H1 (cell line): Measurements from ENCODE around the gene DDX56. TPM values are rescaled to one million over a fixed set of nuclear protein-coding genes. Genes with fewer than 3 reads are reported as not detected.

Source experiments
- CTCF ChIA-PET: fragments of 300-600 bp; sonication (Branson Sonifier 250); formaldehyde crosslinking; loops from one replicate; lab custom pipeline; 2021; ENCODE audit not compliant: partially characterized antibody; lab: Charles Lee
- POLR2A ChIA-PET: fragments of 300-600 bp; sonication (Branson Sonifier 250); formaldehyde crosslinking; loops from one replicate; lab custom pipeline; 2021; ENCODE audit warnings: inconsistent platforms; ENCODE audit not compliant: partially characterized antibody; lab: Charles Lee
- DNase-seq, 2 experiments: peaks; one replicate each; pipeline versions ENCODE4 v3.0.0 to v3.0.0-alpha.2; 2010 to 2022; ENCODE audit warnings: low spot score in 2 of 2, low read depth in 1 of 2, mixed read lengths in 1 of 2
- FAIRE-seq: peaks from 2 replicates; lab custom pipeline; 2011; peaks lifted over from hg19 to GRCh38; lab: Jason Lieb, UNC
- H2AFZ ChIP-seq: 2 replicates; pipeline ENCODE4 v1.8.1; 2012; ENCODE audit warnings: low read length, inconsistent platforms
- H2AK5ac ChIP-seq: 2 replicates; pipeline ENCODE4 v1.6.1; 2013; ENCODE audit warnings: low read depth, low read length
- H2BK120ac ChIP-seq: replicated peaks from 2 replicates; pipeline ENCODE3; 2013; ENCODE audit warnings: low read depth, low read length, inconsistent platforms
- H2BK12ac ChIP-seq: 2 replicates; pipeline ENCODE4 v1.6.1; 2013; ENCODE audit warnings: low read depth, low read length
- H2BK15ac ChIP-seq: 2 replicates; pipeline ENCODE4 v1.6.1; 2013; ENCODE audit warnings: low read length
- H2BK20ac ChIP-seq: 2 replicates; pipeline ENCODE4 v1.6.1; 2013; ENCODE audit warnings: low read length
- H2BK5ac ChIP-seq: 2 replicates; pipeline ENCODE4 v1.6.1; 2013; ENCODE audit warnings: low read depth, low read length
- H3K14ac ChIP-seq: 2 replicates; pipeline ENCODE4 v1.6.1; 2013; ENCODE audit warnings: inconsistent platforms; ENCODE audit not compliant: insufficient read length
- H3K18ac ChIP-seq: 2 replicates; pipeline ENCODE4 v1.6.1; 2013; ENCODE audit warnings: low read length; ENCODE audit errors: extremely low read depth
- H3K23ac ChIP-seq: 2 replicates; pipeline ENCODE4 v1.6.1; 2013; ENCODE audit warnings: inconsistent platforms; ENCODE audit not compliant: insufficient read length
- H3K23me2 ChIP-seq: 2 replicates; pipeline ENCODE4 v1.6.1; 2013; ENCODE audit warnings: low read depth, low read length
- H3K27ac ChIP-seq: 2 replicates; pipeline ENCODE4 v1.6.1; 2011; ENCODE audit warnings: low read depth, low read length, inconsistent platforms
- H3K27me3 ChIP-seq, 4 experiments: replicated peaks in 1 of 4; 1 replicate in 1 of 4; 2 replicates in 3 of 4; pipeline versions ENCODE4 v1.6.1 to v1.8.1; 2011 to 2013; ENCODE audit warnings: low read length in 3 of 4, mild to moderate bottlenecking in 3 of 4, inconsistent platforms in 2 of 4, mixed read lengths in 2 of 4, moderate library complexity in 1 of 4; ENCODE audit not compliant: control insufficient read depth in 3 of 4, insufficient read depth in 3 of 4; ENCODE audit errors: extremely low read depth in 1 of 4
- H3K36me3 ChIP-seq, 4 experiments: 2 replicates each; pipeline versions ENCODE4 v1.6.1 to v1.8.1; 2011 to 2013; ENCODE audit warnings: mild to moderate bottlenecking in 4 of 4, low read length in 3 of 4, moderate library complexity in 2 of 4, control low read depth in 1 of 4, inconsistent platforms in 1 of 4; ENCODE audit not compliant: insufficient read depth in 4 of 4, control insufficient read depth in 2 of 4
- H3K4ac ChIP-seq: replicated peaks from 2 replicates; pipeline ENCODE3; 2013; ENCODE audit warnings: low read length, low read depth, mixed read lengths, inconsistent platforms; ENCODE audit not compliant: insufficient read length
- H3K4me1 ChIP-seq, 4 experiments: replicated peaks in 1 of 4; 1 replicate in 1 of 4; 2 replicates in 3 of 4; pipeline versions ENCODE4 v1.6.1 to v1.8.1; 2011 to 2013; ENCODE audit warnings: low read length in 3 of 4, inconsistent platforms in 2 of 4, mixed read lengths in 1 of 4; ENCODE audit not compliant: insufficient read depth in 4 of 4, control insufficient read depth in 3 of 4
- H3K4me2 ChIP-seq, 2 experiments: 2 replicates each; pipeline versions ENCODE4 v1.6.1 to v1.8.1; 2011 to 2013; ENCODE audit warnings: low read depth in 2 of 2, low read length in 2 of 2, control low read depth in 1 of 2, inconsistent platforms in 1 of 2, mild to moderate bottlenecking in 1 of 2; ENCODE audit not compliant: insufficient read depth in 1 of 2
- H3K4me3 ChIP-seq, 4 experiments: fragments of 200-600, 300-600 bp in 1 of 4; sonication (generic), shearing (Covaris generic), sonication (Bioruptor Twin) in 1 of 4; 2 replicates each; pipeline versions ENCODE4 v1.5.1 to v1.8.1; 2011 to 2016; ENCODE audit warnings: low read length in 4 of 4, low read depth in 3 of 4, control low read depth in 2 of 4, inconsistent platforms in 2 of 4, mild to moderate bottlenecking in 2 of 4, mixed read lengths in 1 of 4, moderate library complexity in 1 of 4; ENCODE audit not compliant: insufficient read depth in 2 of 4; ENCODE audit errors: extremely low read depth in 1 of 4
- H3K56ac ChIP-seq: replicated peaks from 2 replicates; pipeline ENCODE3; 2013; ENCODE audit warnings: low read depth, mild to moderate bottlenecking, mixed read lengths, low read length, inconsistent platforms; ENCODE audit not compliant: insufficient read length
- H3K79me1 ChIP-seq: 2 replicates; pipeline ENCODE4 v1.6.1; 2013; ENCODE audit warnings: low read depth, low read length, control low read depth
- H3K79me2 ChIP-seq, 2 experiments: 2 replicates each; pipeline versions ENCODE4 v1.6.1 to v1.8.1; 2012 to 2013; ENCODE audit warnings: low read length in 2 of 2, mild to moderate bottlenecking in 2 of 2, inconsistent platforms in 1 of 2; ENCODE audit not compliant: insufficient read depth in 2 of 2, control insufficient read depth in 1 of 2
- H3K9ac ChIP-seq, 4 experiments: replicated peaks in 1 of 4; 1 replicate in 1 of 4; 2 replicates in 3 of 4; pipeline versions ENCODE4 v1.6.1 to v1.8.1; 2011 to 2013; ENCODE audit warnings: low read depth in 3 of 4, low read length in 3 of 4, control low read depth in 2 of 4, mild to moderate bottlenecking in 2 of 4, moderate library complexity in 2 of 4, inconsistent platforms in 1 of 4; ENCODE audit errors: extremely low read depth in 1 of 4
- H3K9me3 ChIP-seq, 2 experiments: 2 replicates each; pipeline versions ENCODE4 v1.6.1 to v1.8.1; 2012 to 2013; ENCODE audit warnings: mild to moderate bottlenecking in 2 of 2, moderate library complexity in 2 of 2, control low read depth in 1 of 2, inconsistent platforms in 1 of 2, low read depth in 1 of 2, low read length in 1 of 2, mixed read lengths in 1 of 2; ENCODE audit not compliant: insufficient read depth in 2 of 2
- H4K20me1 ChIP-seq, 2 experiments: replicated peaks in 1 of 2; 2 replicates each; pipeline versions ENCODE3 to v1.8.1; 2011 to 2013; ENCODE audit warnings: inconsistent platforms in 2 of 2, low read length in 2 of 2, mild to moderate bottlenecking in 1 of 2; ENCODE audit not compliant: insufficient read depth in 2 of 2, control insufficient read depth in 1 of 2
- H4K5ac ChIP-seq: 2 replicates; pipeline ENCODE4 v1.6.1; 2013; ENCODE audit warnings: low read length, low read depth, mixed read lengths, inconsistent platforms; ENCODE audit not compliant: insufficient read length
- H4K8ac ChIP-seq: 2 replicates; pipeline ENCODE4 v1.8.0; 2013; ENCODE audit warnings: mild to moderate bottlenecking, moderate library complexity, low read length, inconsistent platforms; ENCODE audit not compliant: insufficient read depth; ENCODE audit errors: extremely low read depth
- H4K91ac ChIP-seq: replicated peaks from 2 replicates; pipeline ENCODE3; 2013; ENCODE audit warnings: low read length, mixed read lengths, inconsistent platforms; ENCODE audit not compliant: insufficient read length
- CREB1 ChIP-seq: IDR thresholded peaks from 2 replicates; pipeline ENCODE4 v1.6.1; 2012; ENCODE audit warnings: inconsistent platforms
- CTBP2 ChIP-seq: IDR thresholded peaks from 2 replicates; pipeline ENCODE4 v1.7.0; 2011; ENCODE audit warnings: borderline replicate concordance, mild to moderate bottlenecking, moderate library complexity, mixed read lengths, low read length; ENCODE audit not compliant: insufficient read depth, insufficient read length
- FOSL1 ChIP-seq: IDR thresholded peaks from 2 replicates; pipeline ENCODE4 v1.6.1; 2011; ENCODE audit warnings: mild to moderate bottlenecking, low read depth, low read length, moderate library complexity; ENCODE audit not compliant: insufficient read depth
- SAP30 ChIP-seq: fragments of 300-600 bp; sonication (generic); IDR thresholded peaks from 2 replicates; pipeline ENCODE4 v1.7.1; 2012; ENCODE audit warnings: low read length, moderate library complexity, mild to moderate bottlenecking, inconsistent platforms; ENCODE audit not compliant: insufficient read depth, insufficient replicate concordance
- SP2 ChIP-seq: IDR thresholded peaks from 2 replicates; pipeline ENCODE4 v1.6.1; 2012; ENCODE audit warnings: mild to moderate bottlenecking, low read length, inconsistent platforms
- WGBS, 2 experiments: shearing (Covaris generic) in 1 of 2; methylation state at CpG; one replicate each; pipeline versions ENCODE4 v1.1.6 to v1.1.7; 2013 to 2015; ENCODE audit warnings: low lambda C conversion rate in 2 of 2, mixed read lengths in 2 of 2, inconsistent platforms in 1 of 2, low coverage in 1 of 2, missing lambda C conversion rate in 1 of 2; ENCODE audit not compliant: insufficient replicate concordance in 2 of 2, insufficient coverage in 1 of 2, insufficient read length in 1 of 2; ENCODE audit errors: extremely low coverage in 1 of 2, missing lambda C conversion rate in 1 of 2; 5-methylcytosine and 5-hydroxymethylcytosine counted together
- polyA plus RNA-seq, 7 experiments: library from polyadenylated mRNA; depleted of rRNA in 3 of 7; stranded (reverse) in 5 of 7; unstranded in 2 of 7; fragments of >200 nt in 5 of 7; fragments of 200-250 nt in 2 of 7; gene quantifications; 1 replicate in 5 of 7; 2 replicates in 1 of 7; 4 replicates in 1 of 7; pipeline versions ENCODE4 v1.2.1 to v1.2.3, GENCODE V29; 2011 to 2013; ENCODE audit warnings: missing spikeins in 2 of 7, mixed read lengths in 2 of 7
- total RNA-seq: library from RNA; stranded (reverse); fragmentation: NEBNext Ultra II Directional; extraction: Animal tissue kit (Norgen Biotek cat#: 25700); gene quantifications from 2 replicates; pipeline ENCODE4 v1.2.1, GENCODE V29; 2021

Gene DDX56
- total and polyA plus RNA-seq, 2 of the 8 experiments (the other 6 are each of a cell fraction or from before 2014, with no cell fraction given) = 56.9 to 81.6 TPM

GRCh38 chr7:44574287-44574872, 672 bp upstream of the DDX56 start:
- Histone ChIP-seq H2BK120ac (no peak overlapping the region), H4K8ac (peak overlapping the region; percentile 45; the same call in 1 of the 2 replicates), H3K79me1 (peaks cover 4% of the 10 kb centered on the region), H3K4ac (peak overlapping the region; percentile 63), H2AFZ (no peak overlapping the region), H2BK12ac (no peak overlapping the region; the same call in 1 of the 2 replicates), H2BK5ac (peak overlapping the region; percentile 67), H3K4me3 (peak overlapping the region; percentile 63 to 95 (median 88)), H3K4me2 (peak overlapping the region; percentile 89 to 92), H3K23ac (no peak overlapping the region), H3K79me2 (peaks cover 0 to 19% of the 10 kb centered on the region in 2 experiments; a peak in 3 of 4 replicates), H3K9ac (peak overlapping the region; percentile 9 to 87 (median 72)), H3K36me3 (peaks cover 34 to 50% (median 41%) of the 10 kb centered on the region in 4 experiments), H3K14ac (no peak overlapping the region), H4K91ac (peak overlapping the region; percentile 65), H3K56ac (peak overlapping the region; percentile 9), H4K20me1 (peaks cover 0 to 8% of the 10 kb centered on the region in 2 experiments), H2BK15ac (no peak overlapping the region), H3K27ac (peak overlapping the region; percentile 72; the same call in 1 of the 2 replicates), H2AK5ac (no peak overlapping the region), H3K9me3 (no peaks in the 10 kb centered on the region), H2BK20ac (no peak overlapping the region), H3K4me1 (peaks cover 4 to 9% (median 5%) of the 10 kb centered on the region in 4 experiments; a peak in 5 of 7 replicates), H4K5ac (peak overlapping the region; percentile 67), H3K18ac (peak overlapping the region; percentile 51), H3K23me2 (peaks cover 12% of the 10 kb centered on the region; the same call in 1 of the 2 replicates), H3K27me3 (no peaks in the 10 kb centered on the region)
- 41% methylated on average over 15 of the region's 18 CpGs; no CpG with 5 or more reads in 1 of the 2 experiments for whole genome bisulfite sequencing, 2 experiments
- ChIA-PET POLR2A (interaction anchor here (0.6 to 8.6 kb wide), 22 partner anchors 7 to 507 kb away, joined by 3 to 89 read pairs (median 4); partner anchors contain the start of genes H2AZ2, NUDCD3, OGDH and TMED4), CTCF (interaction anchor here (1.1 to 2.2 kb wide), 4 partner anchors 8 to 39 kb away, joined by 3 to 10 read pairs (median 4); no protein-coding TSS in a partner anchor)
- DNase-seq (no peak), FAIRE-seq (no peak)
- no peak for TF ChIP-seq SP2
- TF ChIP-seq CREB1 = no peak
- peak; percentile 30 for TF ChIP-seq SAP30
- no peak for TF ChIP-seq FOSL1
- no peak for TF ChIP-seq CTBP2
